Measurements from ENCODE around the gene CFAP298.
A peak's percentile ranks its signal among the peaks of the same experiment; 100 is the strongest.
"Not testable (repeated sequence)": the region's sequence is repeated elsewhere in the genome, so short reads cannot be mapped to it uniquely, and the experiment has no call there.

The CFAP298 gene, protein sequence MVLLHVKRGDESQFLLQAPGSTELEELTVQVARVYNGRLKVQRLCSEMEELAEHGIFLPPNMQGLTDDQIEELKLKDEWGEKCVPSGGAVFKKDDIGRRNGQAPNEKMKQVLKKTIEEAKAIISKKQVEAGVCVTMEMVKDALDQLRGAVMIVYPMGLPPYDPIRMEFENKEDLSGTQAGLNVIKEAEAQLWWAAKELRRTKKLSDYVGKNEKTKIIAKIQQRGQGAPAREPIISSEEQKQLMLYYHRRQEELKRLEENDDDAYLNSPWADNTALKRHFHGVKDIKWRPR

DNA sequence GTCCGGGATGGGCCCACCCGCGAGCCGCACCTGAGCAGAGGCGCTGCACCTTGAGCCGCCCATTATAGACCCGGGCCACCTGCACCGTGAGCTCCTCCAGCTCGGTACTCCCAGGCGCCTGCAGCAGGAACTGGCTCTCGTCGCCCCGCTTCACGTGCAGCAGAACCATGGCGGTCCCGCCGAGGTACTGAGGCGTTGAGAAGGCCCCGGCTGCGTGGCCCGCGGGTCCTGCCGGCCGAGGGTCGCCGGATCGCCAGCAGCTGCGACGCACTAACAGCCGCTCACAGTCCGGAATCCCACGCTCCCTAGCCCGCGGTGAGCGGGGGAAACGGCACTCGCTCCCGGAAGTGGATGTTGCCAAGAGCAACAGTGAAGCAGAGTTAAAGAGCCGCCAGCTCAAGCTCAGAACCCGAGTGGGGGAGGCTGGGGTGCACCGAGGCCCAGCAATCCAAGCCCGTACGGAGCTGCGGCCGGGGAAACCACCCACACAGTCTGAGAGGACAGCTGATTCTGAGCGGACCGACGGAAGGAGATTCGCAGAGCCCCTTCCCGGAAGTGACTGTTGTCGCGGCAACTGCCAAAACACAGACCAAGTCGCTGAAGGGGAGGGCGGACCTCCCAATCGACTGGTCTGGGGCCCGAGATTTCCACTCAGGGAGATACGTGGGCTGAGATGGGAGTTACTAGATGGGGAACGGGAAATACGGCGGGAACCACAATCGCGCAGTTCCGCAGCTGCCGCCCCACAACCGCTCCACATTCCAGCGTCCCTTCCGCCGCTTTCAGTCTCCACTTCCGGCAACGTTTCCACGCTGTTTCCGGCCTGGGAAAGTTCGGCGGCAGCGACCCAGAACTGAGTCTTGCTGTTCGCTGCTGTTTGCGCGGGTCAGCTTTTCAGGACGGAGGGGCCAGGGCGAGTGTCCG lies at the start of gene CFAP298:
Gene CFAP298, minus strand, starts transcription at position 303 of the 924 bp plus-strand sequence. Its CDS starts 134 bp downstream, at position 169.
- H3K4me3 ChIP-seq (ENCODE audit: low read depth, low read length) = peak within 1 kb of the TSS; percentile 95
- peak; percentile 83 for DNase-seq (ENCODE audit: low read depth)
- in situ Hi-C loops (cut with HindIII; ENCODE audit: low sequenced_read_pairs) = no loop called here
- TF ChIP-seq, protein P1, sequence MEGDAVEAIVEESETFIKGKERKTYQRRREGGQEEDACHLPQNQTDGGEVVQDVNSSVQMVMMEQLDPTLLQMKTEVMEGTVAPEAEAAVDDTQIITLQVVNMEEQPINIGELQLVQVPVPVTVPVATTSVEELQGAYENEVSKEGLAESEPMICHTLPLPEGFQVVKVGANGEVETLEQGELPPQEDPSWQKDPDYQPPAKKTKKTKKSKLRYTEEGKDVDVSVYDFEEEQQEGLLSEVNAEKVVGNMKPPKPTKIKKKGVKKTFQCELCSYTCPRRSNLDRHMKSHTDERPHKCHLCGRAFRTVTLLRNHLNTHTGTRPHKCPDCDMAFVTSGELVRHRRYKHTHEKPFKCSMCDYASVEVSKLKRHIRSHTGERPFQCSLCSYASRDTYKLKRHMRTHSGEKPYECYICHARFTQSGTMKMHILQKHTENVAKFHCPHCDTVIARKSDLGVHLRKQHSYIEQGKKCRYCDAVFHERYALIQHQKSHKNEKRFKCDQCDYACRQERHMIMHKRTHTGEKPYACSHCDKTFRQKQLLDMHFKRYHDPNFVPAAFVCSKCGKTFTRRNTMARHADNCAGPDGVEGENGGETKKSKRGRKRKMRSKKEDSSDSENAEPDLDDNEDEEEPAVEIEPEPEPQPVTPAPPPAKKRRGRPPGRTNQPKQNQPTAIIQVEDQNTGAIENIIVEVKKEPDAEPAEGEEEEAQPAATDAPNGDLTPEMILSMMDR (IDR thresholded peaks at IDR 0.05; ENCODE audit: low read depth, low read length, missing control alignments) = no peak

DNA sequence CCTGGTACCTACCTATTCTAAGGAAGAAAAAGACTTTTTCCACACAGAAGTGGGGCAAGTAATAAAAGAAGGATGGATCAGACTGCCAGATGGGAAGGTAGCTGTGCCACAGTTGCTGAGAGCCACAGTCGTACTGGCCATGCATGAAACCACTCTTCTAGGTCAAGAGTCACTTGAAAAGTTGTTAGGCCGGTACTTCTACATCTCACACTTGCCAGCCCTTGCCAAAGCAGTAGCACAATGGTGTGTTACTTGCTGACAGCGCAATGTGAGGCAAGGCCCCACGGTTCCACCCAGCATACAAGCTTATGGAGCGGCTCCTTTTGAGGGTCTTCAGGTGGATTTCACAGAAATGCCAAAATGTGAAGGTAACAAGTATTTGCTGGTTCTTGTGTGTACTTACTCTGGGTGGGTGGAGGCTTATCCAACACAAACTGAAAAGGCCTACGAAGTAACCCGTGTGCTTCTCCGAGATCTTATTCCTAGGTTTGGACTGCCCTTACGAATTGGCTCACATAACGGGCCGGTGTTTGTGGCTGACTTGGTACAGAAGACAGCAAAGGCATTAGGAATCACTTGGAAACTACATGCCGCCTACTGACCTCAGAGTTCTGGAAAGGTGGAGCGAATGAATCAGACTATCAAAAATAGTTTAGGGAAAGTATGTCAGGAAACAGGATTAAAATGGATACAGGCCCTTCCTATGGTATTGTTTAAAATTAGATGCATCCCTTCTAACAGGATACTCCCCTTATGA lies 49.0 kb upstream of the CFAP298 start:
- H3K4me3 ChIP-seq (ENCODE audit: low read depth, low read length); DNase-seq (ENCODE audit: low read depth); in situ Hi-C loops (cut with HindIII; ENCODE audit: low sequenced_read_pairs): not testable (repeated sequence)

DNA sequence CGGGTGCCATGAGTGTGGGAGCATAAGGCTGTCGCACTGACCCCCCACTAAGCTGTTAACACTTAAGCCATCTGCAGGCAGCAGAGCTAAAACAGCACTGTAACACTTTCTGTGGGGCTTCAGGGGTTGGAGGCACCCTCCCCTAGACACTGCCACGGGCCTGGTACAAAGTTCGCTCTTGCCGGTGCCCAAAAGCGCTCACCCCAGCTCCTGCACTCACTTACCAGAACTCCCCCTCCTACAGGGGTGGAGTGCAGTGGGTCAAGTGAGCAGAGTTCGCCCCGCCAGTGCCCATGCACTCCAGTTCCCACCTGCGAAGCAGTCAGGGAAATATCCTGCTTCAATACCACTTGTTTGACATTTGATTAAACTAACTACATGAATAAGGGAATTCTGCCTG lies 46.3 kb upstream of the CFAP298 start:
- no peak overlapping the region for H3K4me3 ChIP-seq (ENCODE audit: low read depth, low read length)
- DNase-seq (ENCODE audit: low read depth) = no peak
- TF ChIP-seq, protein P1 (IDR thresholded peaks at IDR 0.05; ENCODE audit: low read depth, low read length, missing control alignments) = no peak
- in situ Hi-C loops (cut with HindIII; ENCODE audit: low sequenced_read_pairs) = no loop called here

DNA sequence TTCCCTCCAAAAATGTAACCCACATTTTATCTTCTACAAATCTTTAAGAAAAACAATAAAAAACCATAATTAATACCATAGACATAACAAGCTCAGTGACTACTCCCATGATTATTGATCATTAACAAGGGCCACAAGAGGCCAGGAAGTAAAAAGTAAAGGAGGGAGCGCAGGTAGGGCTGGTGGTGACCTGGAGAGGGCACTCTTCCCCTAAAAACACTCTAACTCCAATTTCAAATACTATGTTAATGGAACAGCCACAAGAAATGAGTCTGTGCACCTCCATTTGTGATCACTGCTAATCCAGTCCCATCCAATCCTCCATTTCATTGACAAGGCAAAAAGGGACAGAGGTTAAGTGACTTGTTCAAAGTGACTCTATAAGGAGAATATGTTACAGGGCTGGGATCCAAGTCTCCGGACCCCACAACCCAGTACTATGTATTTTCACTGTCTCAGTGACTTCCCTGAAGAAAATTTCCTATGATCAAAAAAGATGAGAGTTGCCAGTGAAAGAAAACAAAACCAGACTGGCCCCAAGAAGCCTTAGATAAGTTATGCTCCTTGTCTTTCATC lies 41.2 kb upstream of the CFAP298 start:
- no peak overlapping the region for H3K4me3 ChIP-seq (ENCODE audit: low read depth, low read length)
- in situ Hi-C loops (cut with HindIII; ENCODE audit: low sequenced_read_pairs) = no loop called here
- TF ChIP-seq, protein P1 (IDR thresholded peaks at IDR 0.05; ENCODE audit: low read depth, low read length, missing control alignments) = peak; percentile 65
- DNase-seq (ENCODE audit: low read depth) = peak; percentile 3

DNA sequence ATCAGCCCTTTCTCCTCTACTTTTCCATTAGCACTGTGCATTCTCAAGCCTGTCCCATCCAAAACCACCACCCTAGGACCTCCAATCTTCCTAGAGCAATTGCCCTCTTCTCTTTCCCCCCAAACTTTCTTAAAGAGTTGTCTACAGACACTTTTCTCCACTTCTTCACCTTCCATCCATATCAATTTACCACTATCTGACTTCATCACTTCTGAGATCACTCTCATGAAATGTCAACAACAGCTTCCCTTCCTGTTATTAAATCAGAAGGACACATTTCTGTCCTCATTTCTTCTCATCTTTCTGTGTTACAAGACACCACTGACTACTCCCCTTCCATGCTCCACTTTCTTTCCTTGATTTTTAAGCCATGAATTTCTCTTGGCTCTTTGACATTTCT lies 36.0 kb upstream of the CFAP298 start:
- no peak overlapping the region for H3K4me3 ChIP-seq (ENCODE audit: low read depth, low read length)
- no peak for DNase-seq (ENCODE audit: low read depth)
- in situ Hi-C loops (cut with HindIII; ENCODE audit: low sequenced_read_pairs) = no loop called here
- TF ChIP-seq, protein P1 (IDR thresholded peaks at IDR 0.05; ENCODE audit: low read depth, low read length, missing control alignments) = no peak

DNA sequence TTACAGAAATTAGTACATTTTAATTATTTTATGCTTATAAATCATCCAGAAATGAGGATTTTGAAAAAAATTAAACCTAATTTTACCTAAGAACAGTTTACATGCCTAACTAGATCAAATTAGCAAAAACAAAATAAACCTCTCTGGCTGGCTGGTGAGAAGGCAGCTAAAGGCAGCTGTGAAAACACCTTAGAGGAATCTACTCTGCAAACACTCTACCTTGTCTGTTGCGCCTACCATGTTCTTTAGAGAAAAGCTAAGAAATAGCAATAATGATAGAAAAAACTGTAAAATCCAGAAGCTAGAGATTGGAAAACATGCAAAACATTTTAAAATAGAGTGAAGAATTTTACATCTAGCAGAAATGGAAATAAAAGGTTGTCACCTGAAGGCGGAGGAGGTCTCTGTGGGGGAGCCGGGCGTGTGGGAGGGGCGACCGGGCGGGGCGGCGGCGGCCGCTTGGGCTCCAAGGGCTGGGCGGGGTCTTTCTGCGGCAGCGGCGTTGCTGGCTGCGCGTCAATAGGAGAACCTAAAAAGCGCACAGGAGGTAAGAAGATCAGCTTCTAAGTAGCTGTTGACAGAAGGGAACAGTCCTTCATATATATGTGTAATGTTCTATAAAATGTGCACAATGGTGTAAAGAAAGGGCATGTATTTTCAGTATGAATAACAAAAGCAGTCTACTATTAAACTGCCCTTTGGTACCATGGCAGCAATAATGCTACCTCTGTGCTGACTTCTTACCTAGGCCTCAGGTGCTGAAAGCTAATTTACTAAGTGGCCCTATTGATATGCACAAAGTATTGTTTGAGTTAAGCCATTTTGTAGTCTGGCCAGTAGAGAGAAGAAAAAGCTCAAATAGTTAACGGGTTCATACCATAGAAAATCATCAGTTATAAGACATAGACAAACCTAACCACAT lies 33.3 kb upstream of the CFAP298 start:
- TF ChIP-seq, protein P1 (IDR thresholded peaks at IDR 0.05; ENCODE audit: low read depth, low read length, missing control alignments) = no peak
- no peak for DNase-seq (ENCODE audit: low read depth)
- H3K4me3 ChIP-seq (ENCODE audit: low read depth, low read length) = no peak overlapping the region
- in situ Hi-C loops (cut with HindIII; ENCODE audit: low sequenced_read_pairs) = no loop called here
